Measurements from ENCODE around the gene SNTG2. TPM values are rescaled to one million over a fixed set of nuclear protein-coding genes. Genes with fewer than 3 reads are reported as not detected.

SNTG2 gene
- total RNA-seq, 1 donor from 2014 or later, result 1.9 TPM

DNA sequence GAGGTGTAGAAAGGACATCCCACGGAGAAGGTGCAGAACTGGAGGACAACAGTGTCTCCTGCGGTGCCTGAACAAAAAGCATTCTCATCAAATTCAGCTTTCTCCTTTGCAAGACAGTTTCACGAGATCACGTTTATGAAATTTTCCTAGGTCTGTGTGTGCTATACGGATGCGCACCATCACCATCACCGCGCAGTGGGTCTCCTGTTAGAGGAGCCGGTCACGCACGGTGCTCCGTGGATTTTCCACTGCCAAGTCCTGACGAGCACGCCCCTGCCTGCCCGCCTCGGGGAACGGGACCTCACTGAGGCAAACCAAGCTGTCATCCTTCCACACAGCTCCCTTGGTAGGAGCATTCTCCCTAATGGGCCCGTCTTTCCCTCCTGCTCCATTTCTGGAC, 322.2 kb downstream of the SNTG2 start:
- Histone ChIP-seq H3K27ac (ENCODE audit: low read depth, low read length) (no peak overlapping the region), H3K79me2 (ENCODE audit: insufficient read depth, low read length) (no peaks in the 10 kb centered on the region), H4K20me1 (ENCODE audit: insufficient read depth, low read length) (no peaks in the 10 kb centered on the region), H2AFZ (ENCODE audit: low read depth, low read length) (no peak overlapping the region), H3K9me3 (ENCODE audit: insufficient read depth, low read depth, low read length) (peaks cover 10% of the 10 kb centered on the region), H3K4me1 (ENCODE audit: insufficient read depth, low read length) (no peaks in the 10 kb centered on the region), H3K36me3 (ENCODE audit: insufficient read depth, low read length) (no peaks in the 10 kb centered on the region), H3K4me3 (ENCODE audit: insufficient read depth, low read depth, low read length) (no peak overlapping the region), H3K4me2 (ENCODE audit: low read length) (no peak overlapping the region), H3K9ac (ENCODE audit: low read length) (no peak overlapping the region), H3K27me3 (ENCODE audit: insufficient read depth, low read length) (no peaks in the 10 kb centered on the region)
- TF ChIP-seq, protein P1, sequence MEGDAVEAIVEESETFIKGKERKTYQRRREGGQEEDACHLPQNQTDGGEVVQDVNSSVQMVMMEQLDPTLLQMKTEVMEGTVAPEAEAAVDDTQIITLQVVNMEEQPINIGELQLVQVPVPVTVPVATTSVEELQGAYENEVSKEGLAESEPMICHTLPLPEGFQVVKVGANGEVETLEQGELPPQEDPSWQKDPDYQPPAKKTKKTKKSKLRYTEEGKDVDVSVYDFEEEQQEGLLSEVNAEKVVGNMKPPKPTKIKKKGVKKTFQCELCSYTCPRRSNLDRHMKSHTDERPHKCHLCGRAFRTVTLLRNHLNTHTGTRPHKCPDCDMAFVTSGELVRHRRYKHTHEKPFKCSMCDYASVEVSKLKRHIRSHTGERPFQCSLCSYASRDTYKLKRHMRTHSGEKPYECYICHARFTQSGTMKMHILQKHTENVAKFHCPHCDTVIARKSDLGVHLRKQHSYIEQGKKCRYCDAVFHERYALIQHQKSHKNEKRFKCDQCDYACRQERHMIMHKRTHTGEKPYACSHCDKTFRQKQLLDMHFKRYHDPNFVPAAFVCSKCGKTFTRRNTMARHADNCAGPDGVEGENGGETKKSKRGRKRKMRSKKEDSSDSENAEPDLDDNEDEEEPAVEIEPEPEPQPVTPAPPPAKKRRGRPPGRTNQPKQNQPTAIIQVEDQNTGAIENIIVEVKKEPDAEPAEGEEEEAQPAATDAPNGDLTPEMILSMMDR (IDR thresholded peaks at IDR 0.05; ENCODE audit: insufficient read depth, low read depth, low read length), result no peak
- no peak for TF ChIP-seq EZH2 (IDR thresholded peaks at IDR 0.05; ENCODE audit: insufficient read depth, low read length)
- H3K27ac Mint-ChIP-seq (ENCODE audit: unreplicated experiment), result no peak overlapping the region
- peaks cover 7% of the 10 kb centered on the region for H3K9me3 Mint-ChIP-seq (ENCODE audit: unreplicated experiment)
- no peak for DNase-seq (ENCODE audit: low read depth)
- peaks cover 7% of the 10 kb centered on the region for H3K27me3 Mint-ChIP-seq (ENCODE audit: low read depth, unreplicated experiment)
- no peaks in the 10 kb centered on the region for H3K36me3 Mint-ChIP-seq (ENCODE audit: low read depth, unreplicated experiment)
- H3K4me1 Mint-ChIP-seq (ENCODE audit: low read depth, unreplicated experiment), result no peaks in the 10 kb centered on the region
- no peak for FAIRE-seq
- no peak overlapping the region for H3K4me3 Mint-ChIP-seq (ENCODE audit: unreplicated experiment)

DNA sequence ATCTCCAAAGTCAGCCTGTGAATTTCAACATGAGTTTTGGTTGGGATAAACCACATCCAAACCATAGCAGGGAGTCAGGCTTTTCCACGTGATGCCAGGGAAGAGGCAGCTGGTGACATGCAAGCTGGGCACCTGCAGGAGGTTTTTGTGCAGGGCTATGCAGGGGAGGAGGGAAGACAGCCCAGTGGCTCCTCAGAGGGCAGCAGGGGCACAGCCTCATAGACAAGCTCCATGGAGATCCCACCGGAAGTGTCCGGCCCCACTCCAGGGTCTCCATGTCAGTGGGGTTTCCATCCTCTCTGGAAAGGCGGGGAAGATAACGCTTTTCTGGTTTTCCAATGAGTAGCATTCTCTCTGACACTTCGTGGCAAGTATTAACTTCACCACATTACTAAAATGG, 327.0 kb downstream of the SNTG2 start:
- Histone ChIP-seq H4K20me1 (ENCODE audit: insufficient read depth, low read length) (no peaks in the 10 kb centered on the region), H3K79me2 (ENCODE audit: insufficient read depth, low read length) (no peaks in the 10 kb centered on the region), H3K27me3 (ENCODE audit: insufficient read depth, low read length) (no peaks in the 10 kb centered on the region), H3K9ac (ENCODE audit: low read length) (no peak overlapping the region), H3K27ac (ENCODE audit: low read depth, low read length) (no peak overlapping the region), H2AFZ (ENCODE audit: low read depth, low read length) (no peak overlapping the region), H3K4me3 (ENCODE audit: insufficient read depth, low read depth, low read length) (no peak overlapping the region), H3K4me2 (ENCODE audit: low read length) (no peak overlapping the region), H3K36me3 (ENCODE audit: insufficient read depth, low read length) (no peaks in the 10 kb centered on the region), H3K4me1 (ENCODE audit: insufficient read depth, low read length) (no peaks in the 10 kb centered on the region), H3K9me3 (ENCODE audit: insufficient read depth, low read depth, low read length) (peaks cover 10% of the 10 kb centered on the region)
- H3K4me3 Mint-ChIP-seq (ENCODE audit: unreplicated experiment), result no peak overlapping the region
- TF ChIP-seq, protein P1 (IDR thresholded peaks at IDR 0.05; ENCODE audit: insufficient read depth, low read depth, low read length), result no peak
- TF ChIP-seq EZH2 (IDR thresholded peaks at IDR 0.05; ENCODE audit: insufficient read depth, low read length), result no peak
- peaks cover 7% of the 10 kb centered on the region for H3K9me3 Mint-ChIP-seq (ENCODE audit: unreplicated experiment)
- FAIRE-seq (no peak), DNase-seq (ENCODE audit: low read depth) (no peak)
- H3K27ac Mint-ChIP-seq (ENCODE audit: unreplicated experiment), result no peak overlapping the region
- H3K36me3 Mint-ChIP-seq (ENCODE audit: low read depth, unreplicated experiment), result no peaks in the 10 kb centered on the region
- peaks cover under 1% of the 10 kb centered on the region for H3K4me1 Mint-ChIP-seq (ENCODE audit: low read depth, unreplicated experiment)
- H3K27me3 Mint-ChIP-seq (ENCODE audit: low read depth, unreplicated experiment), result peaks cover 3% of the 10 kb centered on the region

DNA sequence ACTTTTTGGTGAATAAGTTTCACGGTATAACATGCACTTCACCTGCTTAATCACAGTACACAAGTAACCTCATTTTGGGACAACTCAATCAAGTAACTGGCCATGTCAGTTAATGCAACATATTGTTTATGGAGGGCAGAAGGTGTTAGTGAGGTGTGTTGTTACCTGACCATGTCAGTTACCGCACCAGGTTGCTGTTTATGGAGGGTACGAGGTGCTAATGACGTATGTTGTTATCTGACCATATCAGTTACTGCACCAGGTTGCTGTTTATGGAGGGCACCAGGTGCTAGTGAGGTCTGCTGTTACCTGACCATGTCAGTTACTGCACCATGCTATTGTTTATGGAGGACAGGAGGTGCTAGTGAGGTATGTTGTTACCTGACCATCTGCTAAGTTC, 327.5 kb downstream of the SNTG2 start:
- Histone ChIP-seq H3K27ac (ENCODE audit: low read depth, low read length) (no peak overlapping the region), H3K9ac (ENCODE audit: low read length) (no peak overlapping the region), H3K4me2 (ENCODE audit: low read length) (no peak overlapping the region), H4K20me1 (ENCODE audit: insufficient read depth, low read length) (no peaks in the 10 kb centered on the region), H3K27me3 (ENCODE audit: insufficient read depth, low read length) (no peaks in the 10 kb centered on the region), H3K36me3 (ENCODE audit: insufficient read depth, low read length) (no peaks in the 10 kb centered on the region), H3K79me2 (ENCODE audit: insufficient read depth, low read length) (no peaks in the 10 kb centered on the region), H3K4me1 (ENCODE audit: insufficient read depth, low read length) (no peaks in the 10 kb centered on the region), H3K9me3 (ENCODE audit: insufficient read depth, low read depth, low read length) (peaks cover 7% of the 10 kb centered on the region), H2AFZ (ENCODE audit: low read depth, low read length) (no peak overlapping the region), H3K4me3 (ENCODE audit: insufficient read depth, low read depth, low read length) (no peak overlapping the region)
- Mint-ChIP-seq H3K27me3 (ENCODE audit: low read depth, unreplicated experiment) (peaks cover 1% of the 10 kb centered on the region), H3K27ac (ENCODE audit: unreplicated experiment) (no peak overlapping the region), H3K4me3 (ENCODE audit: unreplicated experiment) (no peak overlapping the region), H3K9me3 (ENCODE audit: unreplicated experiment) (peaks cover 7% of the 10 kb centered on the region), H3K36me3 (ENCODE audit: low read depth, unreplicated experiment) (no peaks in the 10 kb centered on the region), H3K4me1 (ENCODE audit: low read depth, unreplicated experiment) (peaks cover 2% of the 10 kb centered on the region)
- no peak for FAIRE-seq
- no peak for DNase-seq (ENCODE audit: low read depth)
- TF ChIP-seq, protein P1 (IDR thresholded peaks at IDR 0.05; ENCODE audit: insufficient read depth, low read depth, low read length), result no peak
- TF ChIP-seq EZH2 (IDR thresholded peaks at IDR 0.05; ENCODE audit: insufficient read depth, low read length), result no peak
